Astrocyte of the hippocampus (primary cell): ENCODE data around the gene ZDHHC7.
"Not testable (repeated sequence)": the region's sequence is repeated elsewhere in the genome, so short reads cannot be mapped to it uniquely, and the experiment has no call there.

ENCODE experiments used
- DNase-seq: peaks from one replicate; pipeline ENCODE4 v3.0.0; 2011; ENCODE audit warnings: low read depth, low spot score

ZDHHC7 gene

GRCh38 chr16:85010931-85011845, at the start of gene ZDHHC7:
Gene ZDHHC7 (minus strand): TSS chr16:85011535. CDS start chr16:84990618, 20,917 bp downstream.
- peak; percentile 95 for DNase-seq

GRCh38 chr16:85058909-85059308, 47.6 kb upstream of the ZDHHC7 start:
- DNase-seq: no peak

GRCh38 chr16:85057948-85058347, 46.6 kb upstream of the ZDHHC7 start:
- DNase-seq: no peak

GRCh38 chr16:85057212-85057889, 46.0 kb upstream of the ZDHHC7 start:
- DNase-seq: peak; percentile 23

GRCh38 chr16:85056211-85056748, 44.9 kb upstream of the ZDHHC7 start:
- peak; percentile 39 for DNase-seq

- peak; percentile 54 for DNase-seq
These were observed 44.3 kb upstream of the ZDHHC7 start for GRCh38 chr16:85055493-85056210.

GRCh38 chr16:85054948-85055492, 43.7 kb upstream of the ZDHHC7 start:
- DNase-seq: no peak

- not testable (repeated sequence) for DNase-seq
These were observed 43.0 kb upstream of the ZDHHC7 start for GRCh38 chr16:85054321-85054720.

GRCh38 chr16:85052536-85052935, 41.2 kb upstream of the ZDHHC7 start:
- peak; percentile 48 for DNase-seq

- DNase-seq: no peak
These were observed 40.3 kb upstream of the ZDHHC7 start for GRCh38 chr16:85051683-85052082.

- no peak for DNase-seq
These were observed 39.8 kb upstream of the ZDHHC7 start for GRCh38 chr16:85051067-85051581.

- no peak for DNase-seq
These were observed 38.5 kb upstream of the ZDHHC7 start for GRCh38 chr16:85049706-85050305.

- DNase-seq: no peak
These were observed 37.7 kb upstream of the ZDHHC7 start for GRCh38 chr16:85048921-85049562.

GRCh38 chr16:85047867-85048455, 36.6 kb upstream of the ZDHHC7 start:
- DNase-seq: no peak

GRCh38 chr16:85046931-85047866, 35.9 kb upstream of the ZDHHC7 start:
- DNase-seq: no peak

- no peak for DNase-seq
These were observed 35.2 kb upstream of the ZDHHC7 start for GRCh38 chr16:85046472-85046916.

- no peak for DNase-seq
These were observed 34.5 kb upstream of the ZDHHC7 start for GRCh38 chr16:85045641-85046471.

GRCh38 chr16:85045077-85045476, 33.7 kb upstream of the ZDHHC7 start:
- DNase-seq: no peak
